K562 (cell line): ENCODE results near the gene PDE9A.

Experiments used
- TSHZ1 ChIP-seq: fragments of 250-450 bp; sonication (Bioruptor Pico); IDR thresholded peaks from 2 replicates; pipeline ENCODE4 v1.4.0; 2020; ENCODE audit warnings: mild to moderate bottlenecking, moderate library complexity
- ZNF263 ChIP-seq: sonication (generic); formaldehyde crosslinking; IDR thresholded peaks from 2 replicates; pipeline ENCODE4 v1.8.0; 2022; ENCODE audit warnings: mild to moderate bottlenecking, missing genetic modification reagents, borderline replicate concordance

GRCh38 chr21:42687796-42688195, 34.4 kb downstream of the PDE9A start:
- TF ChIP-seq TSHZ1 (CRISPR knock-in tag), result no peak
- no peak for TF ChIP-seq ZNF263 (CRISPR knock-in tag)
